IMR-90 (cell line): ENCODE data around the gene KCNQ1.

ENCODE experiments used
- BHLHE40 ChIP-seq: fragments of 150-350 bp; IDR thresholded peaks from 2 replicates; pipeline ENCODE4 v1.6.1; 2016; ENCODE audit warnings: mild to moderate bottlenecking, low read depth, low read length
- CEBPB ChIP-seq: IDR thresholded peaks from 2 replicates; pipeline ENCODE4 v1.6.1; 2012; ENCODE audit warnings: low read depth, low read length, improper control_type of control experiment
- CTCF ChIP-seq: conservative IDR thresholded peaks from 2 replicates; pipeline ENCODE4 v1.5.1; 2012; ENCODE audit warnings: mild to moderate bottlenecking, low read depth, low read length, improper control_type of control experiment
- MAZ ChIP-seq: IDR thresholded peaks from 2 replicates; pipeline ENCODE4 v1.6.1; 2012; ENCODE audit warnings: low read depth, mild to moderate bottlenecking, low read length, improper control_type of control experiment, moderate library complexity, borderline replicate concordance
- MXI1 ChIP-seq: IDR thresholded peaks from 2 replicates; pipeline ENCODE4 v1.6.1; 2012; ENCODE audit warnings: low read depth, mild to moderate bottlenecking, low read length, moderate library complexity, borderline replicate concordance
- POLR2A ChIP-seq: IDR thresholded peaks from 2 replicates; pipeline ENCODE4 v1.6.1; 2012; ENCODE audit warnings: mild to moderate bottlenecking, low read depth, low read length
- RFX5 ChIP-seq: IDR thresholded peaks from 2 replicates; pipeline ENCODE4 v1.8.0; 2012; ENCODE audit warnings: low read depth, mild to moderate bottlenecking, low read length, moderate library complexity
- SMC3 ChIP-seq: fragments of 150-350 bp; IDR thresholded peaks from 2 replicates; pipeline ENCODE4 v1.6.1; 2016; ENCODE audit warnings: low read depth, mild to moderate bottlenecking, antibody characterized with exemption, low read length, moderate library complexity
- USF2 ChIP-seq: fragments of 150-350 bp; IDR thresholded peaks from 2 replicates; pipeline ENCODE4 v1.6.1; 2017; ENCODE audit warnings: mild to moderate bottlenecking, antibody characterized with exemption, low read length, low read depth

- TF ChIP-seq CTCF = no peak
- no peak for TF ChIP-seq MXI1
- no peak for TF ChIP-seq BHLHE40
- no peak; the same call in 1 of the 2 replicates for TF ChIP-seq POLR2A
- TF ChIP-seq CEBPB = no peak
- no peak for TF ChIP-seq RFX5
- no peak for TF ChIP-seq SMC3
- no peak for TF ChIP-seq USF2
- no peak for TF ChIP-seq MAZ
Measured at GRCh38 chr11:2399488-2400068, 45.2 kb upstream of the KCNQ1 start.
